Measurements from ENCODE around the gene ZNF473. TPM values are rescaled to one million over a fixed set of nuclear protein-coding genes. Genes with fewer than 3 reads are reported as not detected.

Gene ZNF473
- total and polyA plus RNA-seq, 4 donors = 0.75 to 9.5 (median 5.1) TPM

DNA sequence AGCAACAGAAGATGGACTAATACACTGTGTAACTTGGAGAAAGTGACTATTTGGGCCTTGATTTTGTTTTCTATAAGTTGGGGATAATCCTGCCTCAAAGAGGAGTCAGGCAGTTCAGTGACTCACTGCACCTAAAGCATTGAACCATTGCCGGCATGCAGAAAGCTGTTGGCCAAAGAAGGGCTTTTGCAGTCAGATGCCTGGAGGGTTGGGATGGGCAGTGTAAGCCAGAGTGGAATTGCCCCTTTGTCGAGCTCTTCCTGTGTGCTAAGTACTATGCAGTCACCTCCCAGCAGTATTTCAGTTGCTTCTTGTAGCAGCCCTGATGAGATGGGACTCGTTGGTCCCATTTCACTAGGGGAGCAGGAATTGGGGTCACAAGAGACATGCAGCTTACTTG, 11.1 kb downstream of the ZNF473 start:
- H3K27me3 ChIP-seq (ENCODE audit: control insufficient read depth in 1 of 2, insufficient read depth in 2 of 2, low read length in 1 of 2) = no peaks in the 10 kb centered on the region
- intact Hi-C loops (cut with DNase I) = no loop called here
- no peaks in the 10 kb centered on the region for H3K4me1 ChIP-seq (ENCODE audit: control insufficient read depth in 1 of 2, insufficient read depth in 2 of 2, low read length in 2 of 2)
- DNase-seq (no peak), ATAC-seq (ENCODE audit: low FRiP score) (no peak)
- peaks cover 21 to 28% of the 10 kb centered on the region in 2 donors for H3K36me3 ChIP-seq (ENCODE audit: control insufficient read depth in 1 of 2, insufficient read depth in 2 of 2, low read length in 1 of 2)
- no peaks in the 10 kb centered on the region for H3K9me3 ChIP-seq (ENCODE audit: control insufficient read depth, low read length)
- WGBS, 2 donors = 93% methylated on average over 3 of the region's 3 CpGs
- H3K4me3 ChIP-seq (ENCODE audit: low read length in 2 of 2) = no peak overlapping the region
- H3K27ac ChIP-seq (ENCODE audit: low read depth in 1 of 2, low read length in 2 of 2) = no peak overlapping the region

DNA sequence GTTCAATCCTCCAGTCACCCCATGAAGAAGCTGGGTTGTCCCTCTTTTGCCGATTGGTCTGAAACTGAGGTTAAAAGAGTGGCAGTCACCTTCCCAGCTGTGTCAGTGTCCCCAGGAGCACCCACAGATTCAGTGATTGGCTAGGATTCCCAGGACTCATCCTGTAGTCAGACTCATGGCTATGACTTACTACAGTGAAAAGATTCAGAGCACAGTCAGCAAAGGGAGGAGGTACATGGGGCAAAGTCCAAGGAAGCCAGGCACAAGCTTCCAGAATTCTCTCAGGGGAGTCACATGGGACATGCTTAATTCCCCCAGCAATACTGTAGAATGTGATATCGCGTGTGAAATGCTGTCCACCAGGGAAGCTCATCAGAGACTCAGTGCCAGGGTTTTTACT, 14.2 kb downstream of the ZNF473 start:
- Histone ChIP-seq H3K27ac (ENCODE audit: low read depth in 1 of 2, low read length in 2 of 2) (no peak overlapping the region), H3K4me1 (ENCODE audit: control insufficient read depth in 1 of 2, insufficient read depth in 2 of 2, low read length in 2 of 2) (no peaks in the 10 kb centered on the region), H3K9me3 (ENCODE audit: control insufficient read depth, low read length) (peaks cover 9% of the 10 kb centered on the region), H3K27me3 (ENCODE audit: control insufficient read depth in 1 of 2, insufficient read depth in 2 of 2, low read length in 1 of 2) (no peaks in the 10 kb centered on the region), H3K36me3 (ENCODE audit: control insufficient read depth in 1 of 2, insufficient read depth in 2 of 2, low read length in 1 of 2) (peaks cover 31 to 32% of the 10 kb centered on the region in 2 donors), H3K4me3 (ENCODE audit: low read length in 2 of 2) (no peak overlapping the region)
- DNase-seq = no peak
- intact Hi-C loops (cut with DNase I) = loop anchor here in 1 of 2 donors (10.0 kb wide), 1 partner anchor 95 kb away; no protein-coding TSS in a partner anchor
- ATAC-seq (ENCODE audit: low FRiP score) = no peak
- WGBS, 2 donors = 94 to 95% methylated on average over 3 of the region's 3 CpGs

DNA sequence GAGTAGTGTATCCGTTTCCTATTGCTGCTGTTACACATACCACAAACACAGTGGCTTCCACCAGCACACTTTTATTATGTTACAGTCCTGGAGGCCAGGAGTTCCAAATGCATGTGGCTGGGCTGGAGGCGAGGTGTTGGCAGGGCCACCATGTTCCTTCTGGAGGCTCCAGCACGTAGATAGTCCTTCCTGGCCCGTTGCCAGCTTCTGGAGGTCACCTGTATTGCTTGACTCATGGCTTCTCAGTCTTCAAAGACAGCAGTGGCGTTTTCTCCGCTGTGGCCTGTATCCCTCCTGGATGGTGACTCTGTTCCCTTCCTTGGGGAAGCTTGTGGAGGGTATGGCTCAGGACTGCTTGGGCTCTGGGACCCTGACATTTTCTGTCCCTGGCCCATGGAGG, 15.2 kb downstream of the ZNF473 start:
- ATAC-seq (ENCODE audit: low FRiP score) (no peak), DNase-seq (no peak)
- Histone ChIP-seq H3K4me3 (ENCODE audit: low read length in 2 of 2) (no peak overlapping the region), H3K27ac (ENCODE audit: low read depth in 1 of 2, low read length in 2 of 2) (no peak overlapping the region), H3K4me1 (ENCODE audit: control insufficient read depth in 1 of 2, insufficient read depth in 2 of 2, low read length in 2 of 2) (no peaks in the 10 kb centered on the region), H3K36me3 (ENCODE audit: control insufficient read depth in 1 of 2, insufficient read depth in 2 of 2, low read length in 1 of 2) (peaks cover 35 to 38% of the 10 kb centered on the region in 2 donors), H3K9me3 (ENCODE audit: control insufficient read depth, low read length) (peaks cover 17% of the 10 kb centered on the region), H3K27me3 (ENCODE audit: control insufficient read depth in 1 of 2, insufficient read depth in 2 of 2, low read length in 1 of 2) (no peaks in the 10 kb centered on the region)
- intact Hi-C loops (cut with DNase I) = loop anchor here in 1 of 2 donors (10.0 kb wide), 1 partner anchor 94 kb away; no protein-coding TSS in a partner anchor
- 84% methylated on average over 6 of the region's 6 CpGs for WGBS, 2 donors

DNA sequence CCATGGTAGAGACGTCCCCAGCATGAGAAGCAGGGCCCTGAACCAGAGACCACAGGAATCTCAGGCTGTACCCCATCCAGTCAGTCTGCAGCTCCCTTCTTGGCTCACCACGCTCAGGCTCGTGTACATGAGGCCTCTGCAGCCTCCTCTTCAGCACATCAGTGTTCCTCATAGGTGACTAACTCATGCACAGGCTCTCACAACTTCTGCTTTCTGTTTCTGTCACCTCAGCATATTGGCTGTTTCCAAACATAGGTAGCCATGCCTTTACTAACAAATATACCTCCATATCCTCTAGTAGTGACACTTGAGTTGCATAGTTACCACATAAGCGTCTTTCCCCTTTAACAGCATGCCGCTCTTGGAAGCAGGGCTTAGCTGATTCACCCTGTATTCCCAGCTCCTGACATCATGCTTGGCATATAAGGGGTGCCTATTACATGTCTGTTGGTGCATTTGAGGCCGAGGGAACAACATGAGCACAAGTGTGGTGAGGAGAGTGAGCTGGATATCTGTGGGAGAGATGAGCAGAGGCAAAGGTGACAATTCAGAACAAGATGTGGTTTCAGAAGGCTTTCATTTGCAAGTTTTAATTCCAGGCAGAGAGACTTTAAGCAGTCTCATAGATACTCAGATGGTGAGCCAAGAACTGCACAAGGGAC, 16.7 kb downstream of the ZNF473 start:
- Histone ChIP-seq H3K27ac (ENCODE audit: low read depth in 1 of 2, low read length in 2 of 2) (no peak overlapping the region), H3K36me3 (ENCODE audit: control insufficient read depth in 1 of 2, insufficient read depth in 2 of 2, low read length in 1 of 2) (peaks cover 36% of the 10 kb centered on the region in 2 donors), H3K4me3 (ENCODE audit: low read length in 2 of 2) (no peak overlapping the region), H3K9me3 (ENCODE audit: control insufficient read depth, low read length) (peaks cover 23% of the 10 kb centered on the region), H3K27me3 (ENCODE audit: control insufficient read depth in 1 of 2, insufficient read depth in 2 of 2, low read length in 1 of 2) (no peaks in the 10 kb centered on the region), H3K4me1 (ENCODE audit: control insufficient read depth in 1 of 2, insufficient read depth in 2 of 2, low read length in 2 of 2) (no peaks in the 10 kb centered on the region)
- no peak for DNase-seq
- intact Hi-C loops (cut with DNase I) = loop anchor here in 1 of 2 donors (10.0 kb wide), 1 partner anchor 92 kb away; no protein-coding TSS in a partner anchor
- ATAC-seq (ENCODE audit: low FRiP score) = no peak
- 96% methylated on average over 6 of the region's 6 CpGs for WGBS, 2 donors

DNA sequence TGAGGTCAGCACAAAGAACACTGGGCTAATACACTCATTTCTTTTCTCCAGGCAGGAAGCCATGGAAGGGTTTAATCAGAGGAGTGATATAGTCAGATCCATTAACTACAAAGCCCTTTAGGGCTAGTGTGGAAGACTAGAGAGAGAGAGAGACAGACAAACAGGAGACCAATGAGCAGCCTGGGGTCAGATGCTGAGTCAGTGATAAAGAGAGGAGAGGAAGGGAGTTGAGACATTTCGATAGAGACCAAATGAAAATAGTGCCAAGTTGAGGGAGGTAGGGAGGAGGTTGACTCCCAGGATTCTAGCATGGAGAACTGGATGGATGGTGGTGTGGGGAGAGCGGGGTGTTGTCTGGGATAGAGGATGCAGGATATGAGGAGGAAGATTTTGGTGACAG, 18.2 kb downstream of the ZNF473 start:
- Histone ChIP-seq H3K36me3 (ENCODE audit: control insufficient read depth in 1 of 2, insufficient read depth in 2 of 2, low read length in 1 of 2) (peaks cover 36 to 38% of the 10 kb centered on the region in 2 donors), H3K4me1 (ENCODE audit: control insufficient read depth in 1 of 2, insufficient read depth in 2 of 2, low read length in 2 of 2) (no peaks in the 10 kb centered on the region), H3K9me3 (ENCODE audit: control insufficient read depth, low read length) (peaks cover 25% of the 10 kb centered on the region), H3K27me3 (ENCODE audit: control insufficient read depth in 1 of 2, insufficient read depth in 2 of 2, low read length in 1 of 2) (no peaks in the 10 kb centered on the region), H3K4me3 (ENCODE audit: low read length in 2 of 2) (no peak overlapping the region), H3K27ac (ENCODE audit: low read depth in 1 of 2, low read length in 2 of 2) (no peak overlapping the region)
- ATAC-seq (ENCODE audit: low FRiP score) (no peak), DNase-seq (no peak)
- 97% methylated on average over 2 of the region's 2 CpGs for WGBS, 2 donors
- intact Hi-C loops (cut with DNase I) = loop anchor here in 1 of 2 donors (10.0 kb wide), 1 partner anchor 91 kb away; no protein-coding TSS in a partner anchor

DNA sequence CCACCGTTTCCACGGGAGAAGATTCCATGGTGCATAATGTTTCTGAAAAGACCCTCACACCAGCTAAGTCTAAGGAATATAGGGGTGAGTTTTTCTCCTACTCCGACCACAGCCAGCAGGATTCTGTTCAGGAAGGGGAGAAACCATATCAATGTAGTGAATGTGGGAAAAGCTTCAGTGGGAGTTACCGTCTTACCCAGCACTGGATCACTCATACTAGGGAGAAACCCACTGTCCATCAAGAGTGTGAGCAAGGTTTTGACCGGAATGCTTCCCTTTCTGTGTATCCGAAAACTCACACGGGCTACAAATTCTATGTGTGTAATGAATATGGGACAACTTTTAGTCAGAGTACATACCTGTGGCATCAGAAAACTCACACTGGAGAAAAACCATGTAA, 19.1 kb downstream of the ZNF473 start:
- Histone ChIP-seq H3K9me3 (ENCODE audit: control insufficient read depth, low read length) (peaks cover 25% of the 10 kb centered on the region), H3K27me3 (ENCODE audit: control insufficient read depth in 1 of 2, insufficient read depth in 2 of 2, low read length in 1 of 2) (no peaks in the 10 kb centered on the region), H3K27ac (ENCODE audit: low read depth in 1 of 2, low read length in 2 of 2) (no peak overlapping the region), H3K4me1 (ENCODE audit: control insufficient read depth in 1 of 2, insufficient read depth in 2 of 2, low read length in 2 of 2) (no peaks in the 10 kb centered on the region), H3K4me3 (ENCODE audit: low read length in 2 of 2) (no peak overlapping the region), H3K36me3 (ENCODE audit: control insufficient read depth in 1 of 2, insufficient read depth in 2 of 2, low read length in 1 of 2) (peaks cover 27 to 33% of the 10 kb centered on the region in 2 donors)
- DNase-seq (no peak), ATAC-seq (ENCODE audit: low FRiP score) (no peak)
- 98% methylated on average over 7 of the region's 7 CpGs for WGBS, 2 donors
- intact Hi-C loops (cut with DNase I) = loop anchor here in 1 of 2 donors (10.0 kb wide), 1 partner anchor 90 kb away; no protein-coding TSS in a partner anchor

DNA sequence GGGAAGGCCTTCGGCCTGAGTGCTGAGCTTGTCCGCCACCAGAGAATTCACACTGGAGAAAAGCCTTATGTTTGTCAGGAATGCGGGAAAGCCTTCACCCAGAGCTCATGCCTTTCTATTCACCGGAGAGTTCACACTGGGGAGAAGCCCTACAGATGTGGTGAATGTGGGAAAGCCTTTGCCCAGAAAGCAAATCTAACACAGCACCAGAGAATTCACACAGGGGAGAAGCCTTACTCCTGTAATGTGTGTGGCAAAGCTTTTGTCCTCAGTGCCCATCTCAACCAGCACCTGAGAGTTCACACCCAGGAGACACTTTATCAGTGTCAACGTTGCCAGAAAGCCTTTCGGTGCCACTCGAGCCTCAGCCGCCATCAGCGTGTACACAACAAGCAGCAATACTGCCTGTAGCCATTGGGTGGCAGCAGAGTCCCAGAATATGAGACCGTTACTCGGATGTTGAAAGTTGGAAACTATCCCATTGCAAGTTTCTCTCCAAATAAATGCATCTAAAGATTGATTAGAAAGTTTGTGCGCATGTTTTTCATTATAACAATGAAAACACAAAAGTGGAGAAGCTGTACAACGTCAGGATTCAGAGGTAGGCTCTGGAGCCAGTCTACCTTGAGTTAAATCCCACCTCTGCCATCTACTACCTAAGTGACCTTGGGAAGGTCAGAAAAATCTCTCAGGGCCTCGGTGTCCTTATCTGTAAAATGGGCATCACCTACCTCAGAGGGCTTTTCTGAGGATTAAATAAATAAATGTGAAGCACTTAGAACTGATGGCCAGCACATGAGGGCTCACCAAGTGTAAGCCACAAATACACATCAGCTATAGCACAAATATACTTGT, 21.1 kb downstream of the ZNF473 start:
- ATAC-seq (ENCODE audit: low FRiP score) (no peak), DNase-seq (peak; percentile 64 to 88)
- WGBS, 2 donors = 48 to 54% methylated on average over 14 of the region's 14 CpGs
- Histone ChIP-seq H3K36me3 (ENCODE audit: control insufficient read depth in 1 of 2, insufficient read depth in 2 of 2, low read length in 1 of 2) (peaks cover 17 to 24% of the 10 kb centered on the region in 2 donors), H3K27me3 (ENCODE audit: control insufficient read depth in 1 of 2, insufficient read depth in 2 of 2, low read length in 1 of 2) (no peaks in the 10 kb centered on the region), H3K4me1 (ENCODE audit: control insufficient read depth in 1 of 2, insufficient read depth in 2 of 2, low read length in 2 of 2) (no peaks in the 10 kb centered on the region), H3K4me3 (ENCODE audit: low read length in 2 of 2) (no peak overlapping the region), H3K9me3 (ENCODE audit: control insufficient read depth, low read length) (peaks cover 25% of the 10 kb centered on the region), H3K27ac (ENCODE audit: low read depth in 1 of 2, low read length in 2 of 2) (no peak overlapping the region)
- intact Hi-C loops (cut with DNase I) = loop anchor here in 1 of 2 donors (10.0 kb wide), 1 partner anchor 88 kb away; no protein-coding TSS in a partner anchor

DNA sequence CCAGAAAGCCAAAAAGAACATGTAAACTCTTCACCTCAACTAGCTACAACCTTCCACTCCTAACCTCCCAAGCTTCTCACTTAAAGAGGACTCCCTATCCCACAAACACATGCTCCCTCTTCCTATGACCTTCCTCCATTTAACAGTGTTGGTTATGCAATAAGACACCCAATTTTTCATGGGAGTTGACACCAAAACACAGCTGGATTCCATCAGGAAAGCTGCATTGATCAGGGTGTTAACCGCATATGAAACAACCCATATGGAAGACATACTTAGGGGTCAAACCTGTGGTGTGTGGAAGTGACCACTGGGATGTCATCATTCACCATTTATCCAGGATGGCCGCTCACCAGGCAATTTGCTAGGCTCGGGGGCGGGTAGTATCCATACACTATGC, 21.9 kb downstream of the ZNF473 start:
- no peaks in the 10 kb centered on the region for H3K4me1 ChIP-seq (ENCODE audit: control insufficient read depth in 1 of 2, insufficient read depth in 2 of 2, low read length in 2 of 2)
- peaks cover 23% of the 10 kb centered on the region for H3K9me3 ChIP-seq (ENCODE audit: control insufficient read depth, low read length)
- H3K36me3 ChIP-seq (ENCODE audit: control insufficient read depth in 1 of 2, insufficient read depth in 2 of 2, low read length in 1 of 2) = peaks cover 16 to 17% of the 10 kb centered on the region in 2 donors
- 65 to 87% methylated on average over 4 of the region's 4 CpGs for WGBS, 2 donors
- H3K27me3 ChIP-seq (ENCODE audit: control insufficient read depth in 1 of 2, insufficient read depth in 2 of 2, low read length in 1 of 2) = no peaks in the 10 kb centered on the region
- ATAC-seq (ENCODE audit: low FRiP score) (no peak), DNase-seq (no peak)
- no peak overlapping the region for H3K4me3 ChIP-seq (ENCODE audit: low read length in 2 of 2)
- no peak overlapping the region for H3K27ac ChIP-seq (ENCODE audit: low read depth in 1 of 2, low read length in 2 of 2)
- intact Hi-C loops (cut with DNase I) = loop anchor here in 1 of 2 donors (10.0 kb wide), 1 partner anchor 87 kb away; no protein-coding TSS in a partner anchor
